Astrocyte of the spinal cord (primary cell): ENCODE data around the gene TMEM255B.

Source experiments
- DNase-seq: peaks from one replicate; pipeline ENCODE4 v3.0.0; 2011; ENCODE audit warnings: low read depth, low spot score
- H3K4me3 ChIP-seq: 2 replicates; pipeline ENCODE4 v1.5.1; 2011; ENCODE audit warnings: low read depth, mild to moderate bottlenecking, low read length, moderate library complexity
- in situ Hi-C: cut with HindIII; loops from 2 replicates; pipeline ENCODE4 v1.10.0; 2017; ENCODE audit warnings: low sequenced_read_pairs
- TF ChIP-seq, protein P1 (sequence below): IDR thresholded peaks from 2 replicates; pipeline ENCODE4 v1.5.1; 2012; ENCODE audit warnings: low read depth, mild to moderate bottlenecking, low read length, inconsistent platforms

TMEM255B gene

DNA sequence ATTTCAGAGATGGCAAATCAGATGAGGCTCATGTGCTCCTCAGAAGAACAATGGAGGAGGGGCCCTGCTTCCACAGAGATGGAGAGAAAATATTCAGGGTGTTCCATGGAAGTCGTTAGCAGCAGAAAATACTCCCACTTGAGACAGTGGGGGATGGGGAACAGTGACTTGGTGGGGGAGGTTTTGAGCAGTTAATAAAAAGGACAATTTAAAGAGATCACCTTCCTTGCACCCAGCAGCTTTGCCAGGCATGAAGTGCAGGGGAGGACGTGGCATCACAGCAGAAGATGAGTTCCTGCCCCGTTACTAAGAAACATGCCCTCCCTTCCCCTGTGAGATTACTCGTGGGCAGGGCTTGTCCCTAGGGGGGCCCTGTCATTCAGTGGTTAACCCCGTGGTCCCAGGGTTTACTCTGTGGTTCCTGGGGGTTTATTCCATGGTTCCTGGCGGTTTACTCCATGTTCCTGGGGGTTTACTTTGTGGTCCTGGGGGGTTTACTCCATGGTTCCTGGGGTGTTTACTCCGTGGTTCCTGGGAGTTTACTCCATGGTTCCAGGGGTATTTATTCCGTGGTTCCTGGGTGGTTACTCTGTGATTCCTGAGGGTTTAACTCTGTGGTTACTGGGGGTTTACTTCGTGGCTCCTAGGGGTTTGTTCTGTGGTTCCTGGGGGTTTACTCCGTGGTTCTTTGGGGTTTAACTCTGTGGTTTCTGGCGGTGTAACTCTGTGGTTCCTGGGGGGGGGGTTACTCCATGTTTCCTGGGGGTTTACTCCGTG is 49.2 kb downstream of the TMEM255B start:
- no peak overlapping the region for H3K4me3 ChIP-seq
- TF ChIP-seq, protein P1, sequence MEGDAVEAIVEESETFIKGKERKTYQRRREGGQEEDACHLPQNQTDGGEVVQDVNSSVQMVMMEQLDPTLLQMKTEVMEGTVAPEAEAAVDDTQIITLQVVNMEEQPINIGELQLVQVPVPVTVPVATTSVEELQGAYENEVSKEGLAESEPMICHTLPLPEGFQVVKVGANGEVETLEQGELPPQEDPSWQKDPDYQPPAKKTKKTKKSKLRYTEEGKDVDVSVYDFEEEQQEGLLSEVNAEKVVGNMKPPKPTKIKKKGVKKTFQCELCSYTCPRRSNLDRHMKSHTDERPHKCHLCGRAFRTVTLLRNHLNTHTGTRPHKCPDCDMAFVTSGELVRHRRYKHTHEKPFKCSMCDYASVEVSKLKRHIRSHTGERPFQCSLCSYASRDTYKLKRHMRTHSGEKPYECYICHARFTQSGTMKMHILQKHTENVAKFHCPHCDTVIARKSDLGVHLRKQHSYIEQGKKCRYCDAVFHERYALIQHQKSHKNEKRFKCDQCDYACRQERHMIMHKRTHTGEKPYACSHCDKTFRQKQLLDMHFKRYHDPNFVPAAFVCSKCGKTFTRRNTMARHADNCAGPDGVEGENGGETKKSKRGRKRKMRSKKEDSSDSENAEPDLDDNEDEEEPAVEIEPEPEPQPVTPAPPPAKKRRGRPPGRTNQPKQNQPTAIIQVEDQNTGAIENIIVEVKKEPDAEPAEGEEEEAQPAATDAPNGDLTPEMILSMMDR: no peak
- no peak for DNase-seq
- in situ Hi-C loops: no loop called here

DNA sequence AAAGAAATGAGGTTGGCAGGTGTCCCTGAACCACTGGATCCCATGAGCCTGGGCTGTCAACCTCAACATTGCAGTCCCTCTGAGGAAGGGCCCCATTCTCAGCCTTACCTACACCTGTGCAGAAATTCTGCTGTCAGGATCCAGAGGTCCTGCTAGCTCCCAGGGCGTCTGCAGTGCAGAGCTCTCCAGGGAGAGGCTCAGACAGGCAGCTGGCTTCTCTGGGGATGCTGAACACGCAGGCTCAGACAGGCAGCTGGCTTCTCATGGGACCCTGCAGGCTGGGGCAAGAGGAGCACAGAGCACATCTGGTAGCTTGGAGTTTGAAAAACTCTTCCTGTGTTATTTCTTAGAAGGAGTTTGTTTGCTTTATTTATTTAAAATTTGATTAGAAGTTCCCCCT is 50.9 kb downstream of the TMEM255B start:
- H3K4me3 ChIP-seq: no peak overlapping the region
- TF ChIP-seq, protein P1: no peak
- in situ Hi-C loops: no loop called here
- DNase-seq: no peak

DNA sequence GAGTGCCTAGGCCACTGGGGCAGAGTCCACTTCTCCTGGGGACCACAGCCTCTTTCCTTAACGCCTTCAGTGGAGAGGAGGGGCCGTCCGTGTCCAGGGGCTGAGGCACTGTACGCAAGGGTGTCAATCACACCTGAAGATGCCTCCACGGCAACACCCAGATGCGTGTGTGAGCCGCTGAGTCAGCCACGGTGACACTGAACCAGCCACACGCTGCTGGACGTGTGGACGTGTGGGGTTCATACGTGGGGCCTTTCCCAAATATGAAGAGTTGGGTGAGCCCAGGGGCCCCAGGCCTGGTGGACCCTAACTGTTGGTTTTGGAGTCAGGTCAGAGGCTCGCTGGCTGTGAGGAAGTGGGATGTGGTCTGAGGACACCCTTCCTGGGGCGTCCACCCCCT is 51.6 kb downstream of the TMEM255B start:
- no peak overlapping the region for H3K4me3 ChIP-seq
- TF ChIP-seq, protein P1: no peak
- no peak for DNase-seq
- in situ Hi-C loops: no loop called here

DNA sequence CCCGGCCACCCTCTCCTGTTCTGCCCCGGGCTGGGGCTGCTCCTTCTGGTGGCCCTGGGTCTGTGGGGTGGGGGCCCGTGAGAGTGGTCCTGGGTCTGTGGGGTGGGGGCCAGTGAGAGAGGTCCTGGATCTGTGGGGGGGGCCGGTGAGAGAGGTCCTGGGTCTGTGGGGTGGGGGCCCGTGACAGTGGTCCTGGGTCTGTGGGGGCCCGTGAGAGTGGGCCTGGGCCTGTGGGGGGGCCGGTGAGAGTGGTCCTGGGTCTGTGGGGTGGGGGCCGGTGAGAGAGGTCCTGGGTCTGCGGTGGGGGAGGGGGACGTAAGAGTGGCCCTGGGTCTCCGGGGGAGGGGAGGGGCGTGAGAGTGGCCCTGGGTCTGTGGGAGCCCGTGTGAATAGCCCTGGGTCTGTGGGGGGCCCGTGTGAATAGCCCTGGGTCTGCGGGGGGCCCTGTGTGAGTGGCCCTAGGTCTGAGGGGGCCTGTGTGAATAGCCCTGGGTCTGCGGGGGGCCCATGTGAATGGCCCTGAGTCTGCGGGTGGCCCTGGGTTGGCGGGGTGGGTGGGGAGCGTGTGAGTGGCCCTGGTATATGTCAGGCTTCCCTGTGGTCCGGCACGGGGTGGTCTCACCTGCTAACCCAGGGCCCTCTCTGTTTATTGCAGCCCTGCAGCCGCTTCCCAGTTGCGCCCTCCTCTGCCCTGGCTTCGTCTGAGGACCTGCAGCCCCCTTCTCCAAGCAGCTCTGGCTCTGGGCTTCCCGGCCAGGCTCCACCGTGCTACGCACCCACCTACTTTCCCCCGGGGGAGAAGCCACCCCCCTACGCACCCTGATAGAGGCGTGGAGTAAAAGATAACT is 52.3 kb downstream of the TMEM255B start:
- no peak for DNase-seq
- in situ Hi-C loops: no loop called here
- TF ChIP-seq, protein P1: no peak

DNA sequence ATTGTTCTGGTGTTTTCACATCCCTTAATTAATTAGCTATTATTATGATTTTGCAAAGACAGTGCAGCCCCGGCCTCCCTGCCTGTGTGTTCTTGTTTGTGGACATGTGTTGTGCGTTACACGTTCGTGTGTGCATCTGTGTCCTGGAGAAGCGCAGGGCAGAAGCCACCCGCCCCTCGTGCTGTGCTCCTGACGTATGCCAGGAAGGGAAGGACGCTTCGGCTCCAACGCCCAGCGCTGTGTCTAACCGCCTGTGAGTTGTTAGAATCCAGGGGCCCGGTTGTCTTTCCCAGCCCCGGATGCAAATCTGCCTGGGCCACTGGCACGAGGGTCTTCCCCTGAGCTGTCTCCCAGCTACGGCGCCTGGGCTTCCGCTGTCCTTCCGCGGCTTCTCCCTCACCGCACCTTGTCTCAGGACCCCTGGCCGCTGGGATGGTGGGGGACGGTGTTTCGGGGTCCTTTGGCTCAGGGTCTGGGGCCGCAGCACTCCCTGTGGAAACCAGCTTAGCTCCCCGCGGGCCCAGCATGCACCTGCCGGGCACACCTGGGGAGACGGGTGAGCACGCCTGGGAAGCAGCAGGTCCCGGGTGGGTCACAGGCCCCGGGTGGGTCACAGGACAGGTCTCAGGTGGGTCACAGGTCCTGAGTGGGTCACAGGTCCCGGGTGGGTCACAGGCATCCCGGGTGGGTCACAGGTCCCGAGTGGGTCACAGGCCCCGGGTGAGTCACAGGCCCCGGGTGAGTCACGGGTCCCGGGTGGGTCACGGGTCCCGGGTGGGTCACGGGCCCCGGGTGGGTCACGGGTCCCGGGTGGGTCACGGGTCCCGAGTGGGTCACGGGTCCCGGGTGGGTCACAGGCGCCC is 53.4 kb downstream of the TMEM255B start:
- no peak for DNase-seq
- in situ Hi-C loops: no loop called here
- TF ChIP-seq, protein P1: no peak
- H3K4me3 ChIP-seq: no peak overlapping the region

More for the DNA sequence above, 52.3 kb downstream of the TMEM255B start:
- H3K4me3 ChIP-seq: no peak overlapping the region
